ENCODE results near the gene SRGAP3.

DNA sequence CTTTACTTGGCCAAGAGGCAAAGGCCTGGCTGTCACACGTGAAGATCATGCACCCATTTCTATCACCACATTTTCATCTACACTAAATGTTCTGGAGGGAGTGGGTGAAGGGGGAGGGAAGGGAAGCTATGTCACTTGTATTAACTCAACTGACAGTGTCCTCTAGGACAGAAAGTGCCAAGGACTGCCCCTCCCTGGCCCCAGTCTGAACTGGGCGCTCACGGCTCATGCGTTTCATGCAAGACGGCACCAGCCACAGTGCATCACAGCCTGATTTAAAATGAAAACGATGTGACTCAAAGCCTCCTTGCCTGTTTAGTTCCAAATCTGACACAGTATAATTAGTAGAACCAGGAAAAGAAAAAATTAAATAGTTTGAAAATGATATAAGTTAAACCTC, 265.4 kb downstream of the SRGAP3 start:
- TF ChIP-seq, protein P1, sequence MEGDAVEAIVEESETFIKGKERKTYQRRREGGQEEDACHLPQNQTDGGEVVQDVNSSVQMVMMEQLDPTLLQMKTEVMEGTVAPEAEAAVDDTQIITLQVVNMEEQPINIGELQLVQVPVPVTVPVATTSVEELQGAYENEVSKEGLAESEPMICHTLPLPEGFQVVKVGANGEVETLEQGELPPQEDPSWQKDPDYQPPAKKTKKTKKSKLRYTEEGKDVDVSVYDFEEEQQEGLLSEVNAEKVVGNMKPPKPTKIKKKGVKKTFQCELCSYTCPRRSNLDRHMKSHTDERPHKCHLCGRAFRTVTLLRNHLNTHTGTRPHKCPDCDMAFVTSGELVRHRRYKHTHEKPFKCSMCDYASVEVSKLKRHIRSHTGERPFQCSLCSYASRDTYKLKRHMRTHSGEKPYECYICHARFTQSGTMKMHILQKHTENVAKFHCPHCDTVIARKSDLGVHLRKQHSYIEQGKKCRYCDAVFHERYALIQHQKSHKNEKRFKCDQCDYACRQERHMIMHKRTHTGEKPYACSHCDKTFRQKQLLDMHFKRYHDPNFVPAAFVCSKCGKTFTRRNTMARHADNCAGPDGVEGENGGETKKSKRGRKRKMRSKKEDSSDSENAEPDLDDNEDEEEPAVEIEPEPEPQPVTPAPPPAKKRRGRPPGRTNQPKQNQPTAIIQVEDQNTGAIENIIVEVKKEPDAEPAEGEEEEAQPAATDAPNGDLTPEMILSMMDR (IDR thresholded peaks at IDR 0.05), result no peak
- TF ChIP-seq POLR2A (IDR thresholded peaks at IDR 0.05), result no peak

All from testis (tissue), 2 donors.